HG02623 (cell line): ENCODE measurements around the gene FBN1.

Experiments used
- ATAC-seq: cut with Tn5 transposase; IDR thresholded peaks from one replicate; pipeline ENCODE4 v1.9.1; 2021; ENCODE audit warnings: moderate library complexity; ENCODE audit not compliant: unreplicated experiment

Gene FBN1

GRCh38 chr15:48653216-48653615, 7.7 kb upstream of the FBN1 start:
- ATAC-seq = no peak

- no peak for ATAC-seq
Observed at GRCh38 chr15:48652510-48653076, 7.1 kb upstream of the FBN1 start.

- ATAC-seq = no peak
Observed at GRCh38 chr15:48650931-48651330, 5.4 kb upstream of the FBN1 start.

GRCh38 chr15:48647962-48648361, 2.5 kb upstream of the FBN1 start:
- ATAC-seq = no peak

- ATAC-seq = no peak
Observed at GRCh38 chr15:48646331-48646730, 822 bp upstream of the FBN1 start.

- ATAC-seq = peak; percentile 34
Observed at GRCh38 chr15:48644827-48645557, 517 bp downstream of the FBN1 start.

GRCh38 chr15:48644467-48644826, 1.1 kb downstream of the FBN1 start:
- ATAC-seq = no peak

- no peak for ATAC-seq
Observed at GRCh38 chr15:48643776-48644466, 1.6 kb downstream of the FBN1 start.

GRCh38 chr15:48643206-48643605, 2.3 kb downstream of the FBN1 start:
- ATAC-seq = no peak

- ATAC-seq = no peak
Observed at GRCh38 chr15:48642795-48643194, 2.7 kb downstream of the FBN1 start.

GRCh38 chr15:48641416-48641815, 4.1 kb downstream of the FBN1 start:
- ATAC-seq = no peak

GRCh38 chr15:48638963-48639362, 6.5 kb downstream of the FBN1 start:
- ATAC-seq = no peak

- ATAC-seq = no peak
Observed at GRCh38 chr15:48637639-48638038, 7.9 kb downstream of the FBN1 start.

- no peak for ATAC-seq
Observed at GRCh38 chr15:48636511-48636910, 9.0 kb downstream of the FBN1 start.

- no peak for ATAC-seq
Observed at GRCh38 chr15:48634893-48635292, 10.6 kb downstream of the FBN1 start.

GRCh38 chr15:48634096-48634495, 11.4 kb downstream of the FBN1 start:
- ATAC-seq = no peak

GRCh38 chr15:48632651-48633050, 12.9 kb downstream of the FBN1 start:
- ATAC-seq = no peak

GRCh38 chr15:48631176-48631770, 14.2 kb downstream of the FBN1 start:
- no peak for ATAC-seq

- no peak for ATAC-seq
Observed at GRCh38 chr15:48630245-48630644, 15.3 kb downstream of the FBN1 start.

- ATAC-seq = no peak
Observed at GRCh38 chr15:48628832-48629231, 16.7 kb downstream of the FBN1 start.

GRCh38 chr15:48627260-48627940, 18.1 kb downstream of the FBN1 start:
- ATAC-seq = no peak
